HepG2 (cell line): ENCODE data around the gene CA14. TPM values are rescaled to one million over a fixed set of nuclear protein-coding genes. Genes with fewer than 3 reads are reported as not detected.

Experiments
- BHLHE40 ChIP-seq: IDR thresholded peaks from 2 replicates; pipeline ENCODE4 v1.6.1; 2011; ENCODE audit warnings: low read length, improper control_type of control experiment
- E2F2 ChIP-seq: sonication (generic); formaldehyde crosslinking; IDR thresholded peaks from 2 replicates; pipeline ENCODE4 v1.4.0; 2020; ENCODE audit warnings: missing genetic modification reagents, borderline replicate concordance
- FOXK1 ChIP-seq: sonication (generic); formaldehyde crosslinking; IDR thresholded peaks from 2 replicates; pipeline ENCODE4 v1.4.0; 2020; ENCODE audit warnings: low read depth, missing genetic modification reagents, borderline replicate concordance
- GABPA ChIP-seq, 2 experiments: IDR thresholded peaks; 2 replicates each; pipeline ENCODE4 v1.6.1; 2011 to 2016; ENCODE audit warnings: low read depth in 2 of 2, low read length in 1 of 2, missing biosample characterization in 1 of 2, missing genetic modification characterization in 1 of 2
- GLMP ChIP-seq: sonication (generic); formaldehyde crosslinking; IDR thresholded peaks from 2 replicates; pipeline ENCODE4 v1.9.0; 2021; ENCODE audit warnings: missing genetic modification reagents, mild to moderate bottlenecking, borderline replicate concordance
- HOXA3 ChIP-seq: sonication (generic); formaldehyde crosslinking; IDR thresholded peaks from 2 replicates; pipeline ENCODE4 v1.5.0; 2020; ENCODE audit warnings: missing genetic modification reagents
- IKZF1 ChIP-seq: fragments of 450-650 bp; IDR thresholded peaks from 2 replicates; pipeline ENCODE4 v1.7.1; 2016
- MEIS2 ChIP-seq: sonication (generic); formaldehyde crosslinking; IDR thresholded peaks from 2 replicates; pipeline ENCODE4 v1.9.0; 2021; ENCODE audit warnings: mild to moderate bottlenecking, missing genetic modification reagents
- MTF2 ChIP-seq: sonication (generic); formaldehyde crosslinking; IDR thresholded peaks from 2 replicates; pipeline ENCODE4 v1.5.0; 2020; ENCODE audit warnings: missing genetic modification reagents, borderline replicate concordance
- NONO ChIP-seq, 2 experiments: fragments of 450-650 bp in 1 of 2; sonication (generic) in 1 of 2; formaldehyde crosslinking in 1 of 2; IDR thresholded peaks in 1 of 2; conservative IDR thresholded peaks in 1 of 2; 2 replicates each; pipeline versions ENCODE4 v1.6.1 to v1.8.0; 2017 to 2022; ENCODE audit warnings: mild to moderate bottlenecking in 1 of 2, missing genetic modification reagents in 1 of 2, moderate library complexity in 1 of 2
- RBFOX2 ChIP-seq: fragments of 200-400 bp; formaldehyde crosslinking; IDR thresholded peaks from 2 replicates; pipeline ENCODE4 v1.6.1; 2017; ENCODE audit warnings: low read depth, mild to moderate bottlenecking, low read length
- TAF1 ChIP-seq: sonication (generic); formaldehyde crosslinking; IDR thresholded peaks from 2 replicates; pipeline ENCODE4 v1.4.0; 2020; ENCODE audit warnings: missing genetic modification reagents
- TEAD3 ChIP-seq: optimal IDR thresholded peaks from 2 replicates; pipeline ENCODE3; 2016; ENCODE audit warnings: borderline replicate concordance
- TEF ChIP-seq: sonication (generic); formaldehyde crosslinking; IDR thresholded peaks from 2 replicates; pipeline ENCODE4 v1.5.0; 2020; ENCODE audit warnings: missing genetic modification reagents
- U2AF1 ChIP-seq: fragments of 200-400 bp; formaldehyde crosslinking; optimal IDR thresholded peaks from 2 replicates; pipeline ENCODE3; 2017; ENCODE audit warnings: mild to moderate bottlenecking, low read depth, low read length
- ZNF256 ChIP-seq: sonication (generic); formaldehyde crosslinking; conservative IDR thresholded peaks from 2 replicates; pipeline ENCODE4 v1.4.0; 2020; ENCODE audit warnings: missing genetic modification reagents
- ZNF441 ChIP-seq: sonication (generic); formaldehyde crosslinking; IDR thresholded peaks from 2 replicates; pipeline ENCODE4 v1.7.0; 2021; ENCODE audit warnings: missing genetic modification reagents, borderline replicate concordance
- ZNF670 ChIP-seq: sonication (generic); formaldehyde crosslinking; IDR thresholded peaks from 2 replicates; pipeline ENCODE4 v1.8.0; 2022; ENCODE audit warnings: mild to moderate bottlenecking, missing genetic modification reagents, borderline replicate concordance
- ZNF678 ChIP-seq: sonication (generic); formaldehyde crosslinking; IDR thresholded peaks from 2 replicates; pipeline ENCODE4 v1.4.0; 2020; ENCODE audit warnings: mild to moderate bottlenecking, missing genetic modification reagents
- ZNF687 ChIP-seq: sonication (generic); formaldehyde crosslinking; IDR thresholded peaks from 2 replicates; pipeline ENCODE4 v1.5.1; 2020; ENCODE audit warnings: mild to moderate bottlenecking, missing genetic modification reagents, moderate library complexity
- ZNF747 ChIP-seq: sonication (generic); formaldehyde crosslinking; IDR thresholded peaks from 2 replicates; pipeline ENCODE4 v1.8.1; 2023; ENCODE audit warnings: missing genetic modification reagents, mild to moderate bottlenecking, borderline replicate concordance
- ZNF749 ChIP-seq: sonication (generic); formaldehyde crosslinking; IDR thresholded peaks from 2 replicates; pipeline ENCODE4 v1.8.0; 2022; ENCODE audit warnings: mild to moderate bottlenecking, missing genetic modification reagents, moderate library complexity, borderline replicate concordance
- ZSCAN29 ChIP-seq: sonication (generic); formaldehyde crosslinking; conservative IDR thresholded peaks from 2 replicates; pipeline ENCODE4 v1.4.0; 2020; ENCODE audit warnings: mild to moderate bottlenecking, missing genetic modification reagents
- polyA plus RNA-seq, 8 experiments: library from polyadenylated mRNA; depleted of rRNA in 3 of 8; stranded (reverse) in 7 of 8; unstranded in 1 of 8; fragments of >200 nt; fragmentation: Illumina TruSeq in 4 of 8; extraction: Trizol in 4 of 8; gene quantifications; 2 replicates each; pipeline versions ENCODE4 v1.2.1 to v1.2.3, GENCODE V29; 2011 to 2016; ENCODE audit warnings: low read depth in 4 of 8, missing spikeins in 1 of 8, mixed read lengths in 1 of 8; ENCODE audit not compliant: insufficient read depth in 1 of 8
- total RNA-seq, 5 experiments: library from RNA; depleted of rRNA; stranded (reverse); fragments of >200 nt; fragmentation: Illumina TruSeq; extraction: Trizol; gene quantifications; 2 replicates each; pipeline ENCODE4 v1.2.3, GENCODE V29; 2016; ENCODE audit warnings: low read depth in 1 of 5

Gene CA14
- total and polyA plus RNA-seq, 2 of the 13 experiments (the other 11 are each of a cell fraction or from before 2014, with no cell fraction given) = 2.4 to 8.5 TPM

- no peak for TF ChIP-seq ZNF747
- TF ChIP-seq ZNF256 (CRISPR knock-in tag) = no peak
- TF ChIP-seq ZNF687 (CRISPR knock-in tag) = peak; percentile 86
- TF ChIP-seq TEAD3 = peak; percentile 26
- TF ChIP-seq NONO (IDR thresholded peaks at IDR 0.05) = no peak
- TF ChIP-seq NONO (CRISPR knock-in tag; conservative IDR thresholded peaks at IDR 0.05) = no peak; the same call in 1 of the 2 replicates
- TF ChIP-seq MEIS2 = 0 out of 2 replicates have a peak, but pooled peaks have one; percentile 24
- TF ChIP-seq TEF (CRISPR knock-in tag) = no peak
- TF ChIP-seq TAF1 (CRISPR knock-in tag) = peak; percentile 60; the same call in 1 of the 2 replicates
- TF ChIP-seq ZSCAN29 (CRISPR knock-in tag) = no peak
- no peak for TF ChIP-seq GLMP (CRISPR knock-in tag)
- TF ChIP-seq FOXK1 (CRISPR knock-in tag) = no peak
- no peak; the same call in 1 of the 2 replicates for TF ChIP-seq ZNF678
- TF ChIP-seq BHLHE40 = no peak
- peak; percentile 73; the same call in 1 of the 2 replicates for TF ChIP-seq E2F2
- no peak for TF ChIP-seq ZNF749 (CRISPR knock-in tag)
- no peak for TF ChIP-seq ZNF670 (CRISPR knock-in tag)
- peak; percentile 47 for TF ChIP-seq HOXA3
- no peak; the same call in 1 of the 2 replicates for TF ChIP-seq MTF2
- TF ChIP-seq IKZF1 = no peak
- TF ChIP-seq ZNF441 (CRISPR knock-in tag) = 0 out of 2 replicates have a peak, but pooled peaks have one; percentile 1
- no peak for TF ChIP-seq U2AF1
- no peak for TF ChIP-seq GABPA (IDR thresholded peaks at IDR 0.05; ENCODE audit: low read depth, low read length)
- 0 out of 2 replicates have a peak, but pooled peaks have one; percentile 21 for TF ChIP-seq GABPA (CRISPR knock-in tag; IDR thresholded peaks at IDR 0.05; ENCODE audit: low read depth)
- peak; percentile 85 for TF ChIP-seq RBFOX2
Measured at GRCh38 chr1:150234566-150235293, 22.8 kb upstream of the CA14 start (continued).
